ENCODE results near the gene ACTA2.

- TF ChIP-seq CTCF (conservative IDR thresholded peaks at IDR 0.05) (peak; percentile 76), EZH2 (IDR thresholded peaks at IDR 0.05; ENCODE audit: low read depth) (no peak)
Observed at GRCh38 chr10:88934900-88935672, 17.5 kb downstream of the ACTA2 start.

Measured in PC-9 (cell line).